ENCODE measurements around the gene GFRA1.
"Not testable (repeated sequence)": the region's sequence is repeated elsewhere in the genome, so short reads cannot be mapped to it uniquely, and the experiment has no call there.

GFRA1 gene

GRCh38 chr10:116056445-116057293, 216.3 kb downstream of the GFRA1 start:
- no peak for DNase-seq

- no peak for DNase-seq
These were observed 217.1 kb downstream of the GFRA1 start for GRCh38 chr10:116055917-116056252.

- DNase-seq = no peak
These were observed 217.6 kb downstream of the GFRA1 start for GRCh38 chr10:116055252-116055916.

- no peak for DNase-seq
These were observed 219.1 kb downstream of the GFRA1 start for GRCh38 chr10:116053910-116054309.

- DNase-seq = not testable (repeated sequence)
These were observed 219.8 kb downstream of the GFRA1 start for GRCh38 chr10:116053009-116053730.

GRCh38 chr10:116052522-116052921, 220.5 kb downstream of the GFRA1 start:
- DNase-seq = not testable (repeated sequence)

GRCh38 chr10:116049974-116050304, 223.1 kb downstream of the GFRA1 start:
- DNase-seq = no peak

GRCh38 chr10:116049158-116049973, 223.6 kb downstream of the GFRA1 start:
- no peak for DNase-seq

- DNase-seq = no peak
These were observed 227.3 kb downstream of the GFRA1 start for GRCh38 chr10:116045366-116046356.

- DNase-seq = no peak
These were observed 228.2 kb downstream of the GFRA1 start for GRCh38 chr10:116044801-116045248.

- no peak for DNase-seq
These were observed 229.1 kb downstream of the GFRA1 start for GRCh38 chr10:116043861-116044260.

- no peak for DNase-seq
These were observed 229.7 kb downstream of the GFRA1 start for GRCh38 chr10:116043304-116043703.

GRCh38 chr10:116041948-116042347, 231.1 kb downstream of the GFRA1 start:
- DNase-seq = no peak

- DNase-seq = no peak
These were observed 233.4 kb downstream of the GFRA1 start for GRCh38 chr10:116039612-116040011.

GRCh38 chr10:116038259-116038658, 234.7 kb downstream of the GFRA1 start:
- no peak for DNase-seq

GRCh38 chr10:116035406-116035805, 237.6 kb downstream of the GFRA1 start:
- not testable (repeated sequence) for DNase-seq

GRCh38 chr10:116030576-116030975, 242.4 kb downstream of the GFRA1 start:
- no peak for DNase-seq

- no peak for DNase-seq
These were observed 243.2 kb downstream of the GFRA1 start for GRCh38 chr10:116029826-116030225.

GRCh38 chr10:116027355-116027754, 245.7 kb downstream of the GFRA1 start:
- no peak for DNase-seq

- no peak for DNase-seq
These were observed 246.3 kb downstream of the GFRA1 start for GRCh38 chr10:116026725-116027124.

- no peak for DNase-seq
These were observed 246.7 kb downstream of the GFRA1 start for GRCh38 chr10:116026315-116026714.

Data from activated naive CD4-positive, alpha-beta T cell treated with Interleukin-2 at 50 U/mL for 16 hours (primary cell).